Tibial nerve (tissue), 4 donors: ENCODE data around the gene PAPSS2. TPM values are rescaled to one million over a fixed set of nuclear protein-coding genes. Genes with fewer than 3 reads are reported as not detected.

Experiments
- DNase-seq, 2 donors: peaks; one replicate each; pipeline ENCODE4 v3.0.0-alpha.2; 2019; ENCODE audit warnings: low spot score in 2 of 2
- H3K27ac ChIP-seq, 4 donors: fragments of 200-600 bp; sonication (generic) in 3 of 4; one replicate each; pipeline ENCODE4 v1.5.1; 2017 to 2019; ENCODE audit warnings: mild to moderate bottlenecking in 1 of 4
- H3K27me3 ChIP-seq, 2 donors: fragments of 200-600 bp; sonication (generic) in 1 of 2; one replicate each; pipeline versions ENCODE4 v1.5.1 to v1.6.0; 2017 to 2019
- H3K36me3 ChIP-seq, 3 donors: fragments of 200-600 bp; sonication (generic); one replicate each; pipeline ENCODE4 v1.5.1; 2018 to 2019
- H3K4me1 ChIP-seq, 4 donors: fragments of 200-600 bp; sonication (generic) in 3 of 4; one replicate each; pipeline ENCODE4 v1.5.1; 2017 to 2019
- H3K4me3 ChIP-seq, 4 donors: fragments of 200-600 bp; sonication (generic) in 3 of 4; one replicate each; pipeline ENCODE4 v1.5.1; 2017 to 2019; ENCODE audit warnings: mild to moderate bottlenecking in 1 of 4, moderate library complexity in 1 of 4
- H3K9me3 ChIP-seq, 4 donors: fragments of 200-600 bp; sonication (generic) in 3 of 4; one replicate each; pipeline ENCODE4 v1.5.1; 2017 to 2019
- EP300 ChIP-seq, 2 donors: sonication (generic); formaldehyde crosslinking; IDR thresholded peaks; one replicate each; pipeline ENCODE4 v1.6.1; 2017; ENCODE audit warnings: antibody characterized with exemption in 2 of 2, mild to moderate bottlenecking in 1 of 2
- POLR2A ChIP-seq, 2 donors: fragments of 450-650 bp; IDR thresholded peaks; one replicate each; pipeline ENCODE4 v1.6.1; 2017; ENCODE audit warnings: antibody characterized with exemption in 2 of 2, mild to moderate bottlenecking in 2 of 2, moderate library complexity in 2 of 2
- WGBS, 2 donors: methylation state at CpG; one replicate each; pipeline ENCODE4 v1.1.5; 2018; 5-methylcytosine and 5-hydroxymethylcytosine counted together
- total RNA-seq, 4 donors: library from RNA; depleted of rRNA; stranded (reverse); fragments of >200 nt; gene quantifications; one replicate each; pipeline ENCODE4 v1.1.0, GENCODE V29; 2016
- TF ChIP-seq, protein P1 (sequence below), 5 experiments: fragments of 200-600 bp in 3 of 5; fragments of 450-650 bp in 2 of 5; sonication (generic) in 3 of 5; IDR thresholded peaks; one replicate each; pipeline ENCODE4 v1.5.1; 2016 to 2019; ENCODE audit warnings: antibody characterized with exemption in 5 of 5, mild to moderate bottlenecking in 3 of 5, moderate library complexity in 2 of 5

Gene PAPSS2
- total RNA-seq, 4 donors from 2014 or later, result 11.6 to 32.8 (median 19.8) TPM

DNA sequence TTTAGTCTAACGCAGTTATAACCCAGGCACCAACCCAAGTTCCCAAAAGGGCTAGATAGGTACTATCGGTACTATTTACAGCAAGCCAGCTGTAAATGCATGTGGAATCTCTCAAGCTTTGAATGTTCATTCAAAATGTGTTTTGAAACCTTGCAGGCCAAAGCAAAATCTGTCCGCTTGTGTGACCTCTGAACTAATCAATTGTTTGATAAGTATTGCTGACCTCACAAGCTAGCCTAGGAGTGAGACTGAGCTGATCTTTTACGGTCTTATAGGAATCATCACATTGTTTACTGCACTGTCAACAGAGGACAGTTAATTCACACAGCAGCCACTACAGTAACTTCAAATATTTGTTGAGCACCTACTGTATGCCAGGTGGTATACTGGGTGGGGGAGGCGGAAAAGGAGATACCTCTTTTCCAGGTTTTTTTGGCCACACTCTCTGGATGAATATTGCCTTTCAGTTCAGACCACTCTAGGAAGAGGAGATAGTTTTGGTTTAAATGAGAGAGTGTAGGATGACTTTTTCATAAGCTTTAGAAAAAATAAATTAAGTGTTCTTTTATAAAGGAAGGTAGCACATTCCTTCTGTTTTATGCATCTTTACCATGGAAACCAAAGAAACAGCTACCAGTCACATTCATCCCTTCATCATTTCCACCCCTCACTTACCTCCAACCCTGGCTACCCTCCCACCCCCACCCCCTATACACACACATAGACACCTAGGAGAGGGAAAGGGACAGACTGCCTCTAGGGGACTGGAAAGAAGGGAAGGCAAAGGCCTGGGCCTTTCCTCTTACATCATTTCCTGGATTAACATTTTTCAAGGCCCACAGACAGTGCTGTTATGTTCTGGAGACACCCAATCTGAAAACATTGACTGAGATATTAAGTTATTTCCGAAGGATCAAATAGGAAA is 2.4 kb downstream of the PAPSS2 start:
- DNase-seq, result no peak
- Histone ChIP-seq H3K4me1 (peaks cover 0 to 27% (median 6%) of the 10 kb centered on the region in 4 donors), H3K36me3 (peaks cover 0 to 19% (median 0%) of the 10 kb centered on the region in 3 donors), H3K27me3 (no peaks in the 10 kb centered on the region), H3K4me3 (no peak overlapping the region), H3K27ac (no peak overlapping the region), H3K9me3 (peaks cover 0 to 3% (median 0%) of the 10 kb centered on the region in 4 donors)
- TF ChIP-seq, protein P1, sequence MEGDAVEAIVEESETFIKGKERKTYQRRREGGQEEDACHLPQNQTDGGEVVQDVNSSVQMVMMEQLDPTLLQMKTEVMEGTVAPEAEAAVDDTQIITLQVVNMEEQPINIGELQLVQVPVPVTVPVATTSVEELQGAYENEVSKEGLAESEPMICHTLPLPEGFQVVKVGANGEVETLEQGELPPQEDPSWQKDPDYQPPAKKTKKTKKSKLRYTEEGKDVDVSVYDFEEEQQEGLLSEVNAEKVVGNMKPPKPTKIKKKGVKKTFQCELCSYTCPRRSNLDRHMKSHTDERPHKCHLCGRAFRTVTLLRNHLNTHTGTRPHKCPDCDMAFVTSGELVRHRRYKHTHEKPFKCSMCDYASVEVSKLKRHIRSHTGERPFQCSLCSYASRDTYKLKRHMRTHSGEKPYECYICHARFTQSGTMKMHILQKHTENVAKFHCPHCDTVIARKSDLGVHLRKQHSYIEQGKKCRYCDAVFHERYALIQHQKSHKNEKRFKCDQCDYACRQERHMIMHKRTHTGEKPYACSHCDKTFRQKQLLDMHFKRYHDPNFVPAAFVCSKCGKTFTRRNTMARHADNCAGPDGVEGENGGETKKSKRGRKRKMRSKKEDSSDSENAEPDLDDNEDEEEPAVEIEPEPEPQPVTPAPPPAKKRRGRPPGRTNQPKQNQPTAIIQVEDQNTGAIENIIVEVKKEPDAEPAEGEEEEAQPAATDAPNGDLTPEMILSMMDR (IDR thresholded peaks at IDR 0.05), result no peak
- TF ChIP-seq POLR2A (IDR thresholded peaks at IDR 0.05), result no peak
- no peak for TF ChIP-seq EP300 (IDR thresholded peaks at IDR 0.05)
- 93 to 95% methylated on average over 6 of the region's 6 CpGs for WGBS, 2 donors

DNA sequence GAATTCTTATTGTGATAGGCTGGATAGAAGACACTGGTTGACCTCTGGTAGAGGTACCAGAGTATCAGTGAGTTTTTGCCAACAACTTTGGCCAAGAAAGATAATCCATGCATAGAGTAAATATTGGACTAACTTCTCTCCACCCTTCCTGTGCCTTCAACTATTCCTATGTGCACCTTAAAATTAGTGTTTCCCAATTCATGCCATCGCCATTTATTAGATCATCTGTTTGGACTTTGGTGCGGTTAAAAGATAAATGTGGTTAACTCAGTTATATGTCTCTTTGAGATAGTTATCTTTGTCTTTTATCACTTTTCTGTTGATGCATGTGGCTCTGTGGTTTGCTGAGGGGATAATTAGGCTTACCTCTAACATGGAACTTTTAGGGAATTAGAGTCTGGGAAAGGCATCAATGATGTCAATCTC is 4.6 kb downstream of the PAPSS2 start:
- no peak for TF ChIP-seq POLR2A (IDR thresholded peaks at IDR 0.05)
- TF ChIP-seq, protein P1 (IDR thresholded peaks at IDR 0.05), result no peak
- TF ChIP-seq EP300 (IDR thresholded peaks at IDR 0.05), result no peak
- no peaks in the 10 kb centered on the region for H3K27me3 ChIP-seq
- no peak for DNase-seq
- H3K36me3 ChIP-seq, result peaks cover 0 to 19% (median 0%) of the 10 kb centered on the region in 3 donors
- H3K27ac ChIP-seq, result no peak overlapping the region
- 91 to 95% methylated on average over 2 of the region's 2 CpGs for WGBS, 2 donors
- H3K9me3 ChIP-seq, result peaks cover 0 to 3% (median 0%) of the 10 kb centered on the region in 4 donors
- H3K4me1 ChIP-seq, result peaks cover 0 to 18% (median 8%) of the 10 kb centered on the region in 4 donors
- no peak overlapping the region for H3K4me3 ChIP-seq

DNA sequence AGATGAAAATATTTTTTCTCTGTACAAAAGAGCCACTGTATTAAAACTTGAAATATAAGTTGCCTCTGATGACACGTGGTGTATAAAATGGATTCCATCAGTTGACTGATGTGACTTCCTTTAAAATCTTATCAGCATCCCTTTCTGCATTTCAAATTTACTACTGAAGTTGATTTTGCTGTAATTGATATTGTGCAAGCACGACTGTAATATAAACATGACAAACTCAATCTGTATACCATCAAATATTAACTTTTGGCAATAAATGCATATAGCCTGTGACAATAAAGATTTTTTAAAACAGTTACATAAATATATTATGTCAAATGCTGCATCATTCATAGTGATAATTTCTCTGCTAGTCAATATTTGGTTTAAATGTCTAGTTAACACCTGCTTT is 7.8 kb downstream of the PAPSS2 start:
- Histone ChIP-seq H3K27me3 (no peaks in the 10 kb centered on the region), H3K4me1 (peaks cover 0 to 29% (median 2%) of the 10 kb centered on the region in 4 donors), H3K36me3 (peaks cover 0 to 19% (median 0%) of the 10 kb centered on the region in 3 donors), H3K4me3 (no peak overlapping the region), H3K27ac (no peak overlapping the region), H3K9me3 (peaks cover 0 to 3% (median 0%) of the 10 kb centered on the region in 4 donors)
- 87 to 88% methylated on average over 2 of the region's 2 CpGs for WGBS, 2 donors
- TF ChIP-seq, protein P1 (IDR thresholded peaks at IDR 0.05), result no peak
- TF ChIP-seq POLR2A (IDR thresholded peaks at IDR 0.05) (no peak), EP300 (IDR thresholded peaks at IDR 0.05) (no peak)
- DNase-seq, result no peak

DNA sequence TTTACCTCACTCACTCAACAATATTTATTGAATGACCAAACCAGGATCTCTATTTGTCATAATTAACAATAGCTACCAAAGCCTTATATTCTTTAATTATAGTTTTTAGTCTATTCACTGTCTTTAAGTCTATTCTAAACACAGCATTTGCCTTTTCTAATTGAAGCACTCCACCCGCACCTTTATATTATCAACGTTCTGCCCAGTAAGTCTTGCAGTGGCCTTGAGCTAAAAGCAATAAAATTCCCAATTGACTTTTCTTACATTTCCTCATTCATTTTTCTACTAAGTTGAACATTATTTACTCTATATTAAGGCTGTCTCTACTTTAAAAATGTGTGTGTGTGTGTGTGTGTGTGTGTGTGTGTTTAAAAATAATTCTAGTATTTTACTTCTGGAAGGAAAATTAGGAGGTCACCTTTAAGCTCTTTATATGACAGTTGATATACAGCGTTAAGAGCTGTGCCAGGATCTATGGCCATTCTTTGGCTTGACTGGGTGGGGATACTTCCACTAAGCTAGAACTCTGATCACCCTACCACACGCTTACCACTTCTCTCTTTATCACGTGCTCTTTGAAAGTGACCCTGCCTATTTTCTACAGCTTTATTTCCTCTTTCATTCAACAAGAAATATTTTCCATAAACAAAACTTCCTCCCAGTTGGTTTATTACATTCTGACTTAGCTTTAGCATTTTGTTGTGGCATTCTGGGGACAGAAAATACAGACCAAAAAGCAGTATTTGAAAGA is 8.8 kb downstream of the PAPSS2 start:
- no peaks in the 10 kb centered on the region for H3K27me3 ChIP-seq
- no peak for DNase-seq
- peaks cover 0 to 19% (median 0%) of the 10 kb centered on the region in 3 donors for H3K36me3 ChIP-seq
- H3K27ac ChIP-seq, result no peak overlapping the region
- no peak overlapping the region for H3K4me3 ChIP-seq
- 69 to 72% methylated on average over 5 of the region's 5 CpGs for WGBS, 2 donors
- TF ChIP-seq, protein P1 (IDR thresholded peaks at IDR 0.05), result no peak
- peak; percentile 26 to 58 for TF ChIP-seq EP300 (IDR thresholded peaks at IDR 0.05)
- H3K9me3 ChIP-seq, result peaks cover 0 to 3% (median 0%) of the 10 kb centered on the region in 4 donors
- peaks cover 0 to 29% (median 2%) of the 10 kb centered on the region in 4 donors for H3K4me1 ChIP-seq
